Parathyroid adenoma (tissue), 2 donors: ENCODE measurements around the gene AGAP1.

Experiments
- H2AFZ ChIP-seq: fragments of 300-600 bp; sonication (generic); one replicate; pipeline ENCODE4 v1.7.0; 2017; ENCODE audit warnings: antibody characterized with exemption, mild to moderate bottlenecking
- H3K27ac ChIP-seq: fragments of 300-600 bp; sonication (generic); one replicate; pipeline ENCODE4 v1.7.0; 2017
- H3K27me3 ChIP-seq: fragments of 300-600 bp; sonication (generic); one replicate; pipeline ENCODE4 v1.7.0; 2017; ENCODE audit warnings: low read length; ENCODE audit not compliant: control insufficient read depth, insufficient read depth
- H3K36me3 ChIP-seq: fragments of 300-600 bp; sonication (generic); one replicate; pipeline ENCODE4 v1.7.0; 2017; ENCODE audit warnings: low read length; ENCODE audit not compliant: control insufficient read depth, insufficient read depth
- H3K4me1 ChIP-seq: fragments of 300-600 bp; sonication (generic); one replicate; pipeline ENCODE4 v1.7.0; 2017; ENCODE audit warnings: control low read depth
- H3K4me2 ChIP-seq: fragments of 300-600 bp; sonication (generic); one replicate; pipeline ENCODE4 v1.7.0; 2017; ENCODE audit warnings: low read length
- H3K4me3 ChIP-seq: fragments of 300-600 bp; sonication (generic); one replicate; pipeline ENCODE4 v1.7.0; 2017; ENCODE audit warnings: low read depth, low read length
- H3K79me2 ChIP-seq: fragments of 300-600 bp; sonication (generic); one replicate; pipeline ENCODE4 v1.7.0; 2017; ENCODE audit warnings: control low read depth
- H3K9ac ChIP-seq: fragments of 300-600 bp; sonication (generic); one replicate; pipeline ENCODE4 v1.7.0; 2017; ENCODE audit warnings: mild to moderate bottlenecking
- H3K9me3 ChIP-seq: fragments of 300-600 bp; sonication (generic); one replicate; pipeline ENCODE4 v1.7.0; 2017; ENCODE audit warnings: low read length; ENCODE audit not compliant: control insufficient read depth
- CTCF ChIP-seq: fragments of 300-600 bp; sonication (generic); IDR thresholded peaks from one replicate; pipeline ENCODE4 v1.7.0; 2017; ENCODE audit warnings: antibody characterized with exemption, mild to moderate bottlenecking
- donor health status: primary hyperparathyroidism.

The AGAP1 gene

GRCh38 chr2:236101311-236101950, 607.6 kb downstream of the AGAP1 start:
- Histone ChIP-seq H3K4me2 (no peak overlapping the region), H3K9me3 (no peaks in the 10 kb centered on the region), H3K27me3 (no peaks in the 10 kb centered on the region), H3K27ac (no peak overlapping the region), H3K36me3 (no peaks in the 10 kb centered on the region), H3K4me1 (no peaks in the 10 kb centered on the region), H3K79me2 (peaks cover 2% of the 10 kb centered on the region), H2AFZ (no peak overlapping the region), H3K4me3 (no peak overlapping the region), H3K9ac (no peak overlapping the region)
- TF ChIP-seq CTCF: no peak

GRCh38 chr2:236102971-236103370, 609.1 kb downstream of the AGAP1 start:
- no peak for TF ChIP-seq CTCF
- Histone ChIP-seq H3K4me2 (no peak overlapping the region), H3K9me3 (no peaks in the 10 kb centered on the region), H3K9ac (no peak overlapping the region), H3K4me3 (no peak overlapping the region), H3K27ac (no peak overlapping the region), H3K4me1 (no peaks in the 10 kb centered on the region), H3K36me3 (no peaks in the 10 kb centered on the region), H2AFZ (no peak overlapping the region), H3K79me2 (peaks cover 2% of the 10 kb centered on the region), H3K27me3 (no peaks in the 10 kb centered on the region)

GRCh38 chr2:236103981-236104380, 610.1 kb downstream of the AGAP1 start:
- peaks cover 2% of the 10 kb centered on the region for H3K79me2 ChIP-seq
- TF ChIP-seq CTCF: no peak
- no peak overlapping the region for H3K9ac ChIP-seq
- no peak overlapping the region for H3K27ac ChIP-seq
- H3K9me3 ChIP-seq: no peaks in the 10 kb centered on the region
- no peaks in the 10 kb centered on the region for H3K36me3 ChIP-seq
- no peaks in the 10 kb centered on the region for H3K27me3 ChIP-seq
- no peak overlapping the region for H2AFZ ChIP-seq
- H3K4me3 ChIP-seq: no peak overlapping the region
- H3K4me1 ChIP-seq: no peaks in the 10 kb centered on the region
- no peak overlapping the region for H3K4me2 ChIP-seq

GRCh38 chr2:236105955-236106607, 612.2 kb downstream of the AGAP1 start:
- no peak overlapping the region for H2AFZ ChIP-seq
- no peaks in the 10 kb centered on the region for H3K9me3 ChIP-seq
- H3K4me1 ChIP-seq: no peaks in the 10 kb centered on the region
- no peaks in the 10 kb centered on the region for H3K36me3 ChIP-seq
- TF ChIP-seq CTCF: no peak
- peaks cover 2% of the 10 kb centered on the region for H3K79me2 ChIP-seq
- H3K4me2 ChIP-seq: no peak overlapping the region
- no peaks in the 10 kb centered on the region for H3K27me3 ChIP-seq
- no peak overlapping the region for H3K27ac ChIP-seq
- no peak overlapping the region for H3K9ac ChIP-seq
- no peak overlapping the region for H3K4me3 ChIP-seq

GRCh38 chr2:236106761-236107160, 612.9 kb downstream of the AGAP1 start:
- H3K4me3 ChIP-seq: no peak overlapping the region
- no peak for TF ChIP-seq CTCF
- no peak overlapping the region for H3K27ac ChIP-seq

More at GRCh38 chr2:236106761-236107160, 612.9 kb downstream of the AGAP1 start:
- no peak overlapping the region for H3K9ac ChIP-seq
- H3K36me3 ChIP-seq: no peaks in the 10 kb centered on the region
- no peak overlapping the region for H3K4me2 ChIP-seq
- no peaks in the 10 kb centered on the region for H3K27me3 ChIP-seq
- no peaks in the 10 kb centered on the region for H3K4me1 ChIP-seq
- H3K79me2 ChIP-seq: no peaks in the 10 kb centered on the region
- H3K9me3 ChIP-seq: no peaks in the 10 kb centered on the region
- H2AFZ ChIP-seq: no peak overlapping the region
